B cell (primary cell): ENCODE results near the gene RASL10A. TPM values are rescaled to one million over a fixed set of nuclear protein-coding genes. Genes with fewer than 3 reads are reported as not detected.

Experiments used
- ATAC-seq: fragments of 200-7000 bp; cut with Tn5 transposase; one replicate; pipeline ENCODE4 v1.10.0; 2021; ENCODE audit warnings: low read depth, mild to moderate bottlenecking, moderate number of reproducible peaks, moderate library complexity
- CTCF ChIA-PET: fragments of 350-600 bp; sonication (Branson Sonifier 250); formaldehyde crosslinking; loops from one replicate; lab custom pipeline; 2021; ENCODE audit warnings: antibody characterized with exemption, inconsistent platforms; lab: Charles Lee
- POLR2A ChIA-PET: fragments of 350-600 bp; sonication (Branson Sonifier 250); formaldehyde crosslinking; loops from one replicate; lab custom pipeline; 2021; ENCODE audit warnings: antibody characterized with exemption; lab: Charles Lee
- DNase-seq: peaks from one replicate; pipeline ENCODE4 v3.0.0; 2013
- H2AFZ ChIP-seq: 2 replicates; pipeline ENCODE4 v1.6.1; 2012; ENCODE audit warnings: mild to moderate bottlenecking, low read depth, low read length; ENCODE audit not compliant: insufficient read depth, poor library complexity, severe bottlenecking
- H3K27ac ChIP-seq, 2 donors: 1 replicate in 1 of 2; 2 replicates in 1 of 2; pipeline ENCODE4 v1.5.1; 2012 to 2013; ENCODE audit warnings: low read length in 2 of 2, mild to moderate bottlenecking in 2 of 2, moderate library complexity in 1 of 2
- H3K27me3 ChIP-seq, 4 experiments: fragments of 200-600 bp in 1 of 4; sonication (generic) in 1 of 4; replicated peaks in 1 of 4; 1 replicate in 2 of 4; 2 replicates in 2 of 4; pipeline versions ENCODE4 v1.6.1 to v1.7.0; 2013 to 2016; ENCODE audit warnings: low read length in 3 of 4, mild to moderate bottlenecking in 2 of 4, mixed read lengths in 1 of 4, moderate library complexity in 1 of 4; ENCODE audit not compliant: insufficient read depth in 4 of 4, control insufficient read depth in 3 of 4; ENCODE audit errors: control extremely low read depth in 1 of 4
- H3K36me3 ChIP-seq, 2 experiments: replicated peaks in 1 of 2; 1 replicate in 1 of 2; 2 replicates in 1 of 2; pipeline versions ENCODE4 v1.6.1 to v1.7.1; 2013; ENCODE audit warnings: low read length in 1 of 2; ENCODE audit not compliant: insufficient read depth in 2 of 2, control insufficient read depth in 1 of 2; ENCODE audit errors: control extremely low read depth in 1 of 2, extremely low read depth in 1 of 2
- H3K4me1 ChIP-seq, 2 donors: fragments of 200-600 bp in 1 of 2; sonication (generic) in 1 of 2; 1 replicate in 1 of 2; 2 replicates in 1 of 2; pipeline versions ENCODE4 v1.5.1 to v1.6.1; 2013 to 2017; ENCODE audit warnings: low read length in 2 of 2; ENCODE audit not compliant: control insufficient read depth in 2 of 2, insufficient read depth in 2 of 2
- H3K4me2 ChIP-seq: replicated peaks from 2 replicates; pipeline ENCODE3; 2012; ENCODE audit warnings: mild to moderate bottlenecking, low read depth, low read length; ENCODE audit not compliant: poor library complexity, severe bottlenecking
- H3K4me3 ChIP-seq, 5 experiments: fragments of 200-600 bp in 1 of 5; sonication (generic) in 1 of 5; 1 replicate in 3 of 5; 2 replicates in 2 of 5; pipeline versions ENCODE4 v1.5.1 to v1.7.0; 2011 to 2016; ENCODE audit warnings: low read length in 4 of 5, mild to moderate bottlenecking in 4 of 5, low read depth in 2 of 5, control low read depth in 1 of 5, moderate library complexity in 1 of 5; ENCODE audit not compliant: insufficient read depth in 1 of 5; ENCODE audit errors: control extremely low read depth in 1 of 5, extremely low read depth in 1 of 5
- H3K79me2 ChIP-seq: fragments of 200-600 bp; sonication (generic); one replicate; pipeline ENCODE4 v1.6.0; 2016; ENCODE audit warnings: low read length; ENCODE audit not compliant: control insufficient read depth, insufficient read depth
- H3K9ac ChIP-seq: fragments of 200-600 bp; sonication (generic); 2 replicates; pipeline ENCODE4 v1.6.1; 2017; ENCODE audit warnings: mild to moderate bottlenecking, low read length, moderate library complexity
- H3K9me3 ChIP-seq, 3 donors: one replicate each; pipeline versions ENCODE4 v1.6.1 to v1.7.1; 2013; ENCODE audit warnings: low read length in 2 of 3; ENCODE audit not compliant: control insufficient read depth in 2 of 3, insufficient read depth in 1 of 3; ENCODE audit errors: control extremely low read depth in 1 of 3
- H4K20me1 ChIP-seq: 2 replicates; pipeline ENCODE4 v1.6.0; 2012; ENCODE audit warnings: mild to moderate bottlenecking, low read length; ENCODE audit not compliant: insufficient read depth, control insufficient read depth, poor library complexity, severe bottlenecking
- H3K27ac Mint-ChIP-seq: one replicate; pipeline ENCODE4 v1.8.0; 2021; ENCODE audit warnings: mixed read lengths
- H3K27me3 Mint-ChIP-seq: one replicate; pipeline ENCODE4 v1.8.0; 2021; ENCODE audit warnings: mixed read lengths
- H3K4me1 Mint-ChIP-seq: one replicate; pipeline ENCODE4 v1.8.0; 2021; ENCODE audit warnings: mixed read lengths
- H3K4me3 Mint-ChIP-seq: one replicate; pipeline ENCODE4 v1.8.0; 2021; ENCODE audit warnings: mixed read lengths
- H3K9me3 Mint-ChIP-seq: one replicate; pipeline ENCODE4 v1.8.0; 2022; ENCODE audit warnings: mixed read lengths; ENCODE audit not compliant: insufficient read depth
- CTCF ChIP-seq: fragments of 200-600 bp; IDR thresholded peaks from one replicate; pipeline ENCODE4 v1.8.0; 2022; ENCODE audit warnings: antibody characterized with exemption, mild to moderate bottlenecking
- EZH2 ChIP-seq: IDR thresholded peaks from 2 replicates; pipeline ENCODE4 v1.6.1; 2012; ENCODE audit warnings: borderline replicate concordance, low read depth, mild to moderate bottlenecking, moderate library complexity, low read length; ENCODE audit not compliant: insufficient read depth, poor library complexity, severe bottlenecking
- WGBS: methylation state at CpG from one replicate; pipeline ENCODE4 v1.1.5; 2013; ENCODE audit warnings: missing lambda C conversion rate; ENCODE audit not compliant: insufficient coverage; 5-methylcytosine and 5-hydroxymethylcytosine counted together
- intact Hi-C: fragments of 100-400 bp; cut with micrococcal nuclease; formaldehyde crosslinking; loops from one replicate; pipeline ENCODE4 v1.10.0; 2022
- polyA plus RNA-seq: library from polyadenylated mRNA; depleted of rRNA; stranded (reverse); fragments of >200 nt; gene quantifications from 2 replicates; pipeline ENCODE4 v1.2.3, GENCODE V29; 2012
- total RNA-seq, 2 donors: library from RNA; stranded (reverse); fragments of 120-200 nt in 1 of 2; gene quantifications; 1 replicate in 1 of 2; 2 replicates in 1 of 2; pipeline versions ENCODE4 v1.2.3 to v1.2.4, GENCODE V29; 2013 to 2022

The RASL10A gene
- total and polyA plus RNA-seq, 2 donors (not counting 1 experiment from before 2014, with no cell fraction given), result 2.8 to 4.7 TPM

GRCh38 chr22:29340566-29340965 lies 25.1 kb upstream of the RASL10A start:
- no peaks in the 10 kb centered on the region for H3K4me1 Mint-ChIP-seq
- ATAC-seq, result no peak
- no peak for TF ChIP-seq EZH2
- TF ChIP-seq CTCF, result no peak
- no peak overlapping the region for H3K4me3 Mint-ChIP-seq
- H3K4me2 ChIP-seq, result no peak overlapping the region
- CTCF ChIA-PET, result no interaction called here
- H3K4me3 ChIP-seq, result no peak overlapping the region
- POLR2A ChIA-PET, result no interaction called here
- 98% methylated on average over 7 of the region's 8 CpGs for WGBS
- DNase-seq, result no peak
- no peak overlapping the region for H3K9ac ChIP-seq
- no peaks in the 10 kb centered on the region for H3K9me3 Mint-ChIP-seq
- peaks cover 2 to 86% of the 10 kb centered on the region in 2 experiments for H3K36me3 ChIP-seq
- H2AFZ ChIP-seq, result no peak overlapping the region
- H3K27ac ChIP-seq, result no peak overlapping the region
- no peaks in the 10 kb centered on the region for H3K9me3 ChIP-seq
- no peaks in the 10 kb centered on the region for H3K27me3 Mint-ChIP-seq
- H3K4me1 ChIP-seq, result no peaks in the 10 kb centered on the region
- no peaks in the 10 kb centered on the region for H3K27me3 ChIP-seq
- H3K27ac Mint-ChIP-seq, result no peak overlapping the region
- H3K79me2 ChIP-seq, result peaks cover 24% of the 10 kb centered on the region
- peaks cover 81% of the 10 kb centered on the region for H4K20me1 ChIP-seq
- intact Hi-C loops, result no loop called here

- Histone ChIP-seq H4K20me1 (peaks cover 89% of the 10 kb centered on the region), H3K27me3 (no peaks in the 10 kb centered on the region), H3K9ac (no peak overlapping the region), H3K27ac (no peak overlapping the region), H3K4me2 (no peak overlapping the region), H3K9me3 (no peaks in the 10 kb centered on the region), H3K36me3 (peaks cover 2 to 91% of the 10 kb centered on the region in 2 experiments), H2AFZ (no peak overlapping the region), H3K4me3 (no peak overlapping the region), H3K79me2 (peaks cover 24% of the 10 kb centered on the region), H3K4me1 (no peaks in the 10 kb centered on the region)
- Mint-ChIP-seq H3K27ac (no peak overlapping the region), H3K27me3 (no peaks in the 10 kb centered on the region), H3K4me3 (no peak overlapping the region), H3K4me1 (no peaks in the 10 kb centered on the region), H3K9me3 (no peaks in the 10 kb centered on the region)
- no peak for ATAC-seq
- 97% methylated on average over 17 of the region's 23 CpGs for WGBS
- POLR2A ChIA-PET, result no interaction called here
- TF ChIP-seq CTCF (no peak), EZH2 (no peak)
- intact Hi-C loops, result no loop called here
- CTCF ChIA-PET, result no interaction called here
- no peak for DNase-seq
Observed at GRCh38 chr22:29339381-29340235, 24.1 kb upstream of the RASL10A start.
